ENCODE measurements around the gene NAA38.

- no peak for TF ChIP-seq CTCF (IDR thresholded peaks at IDR 0.05 in 8 of 11, conservative IDR thresholded peaks at IDR 0.05 in 3 of 11)
- no peak for TF ChIP-seq POLR2A (IDR thresholded peaks at IDR 0.05)
Measured at GRCh38 chr17:7839876-7840261, 17.5 kb downstream of the NAA38 start.
